ENCODE measurements around the gene STKLD1.

Gene STKLD1

DNA sequence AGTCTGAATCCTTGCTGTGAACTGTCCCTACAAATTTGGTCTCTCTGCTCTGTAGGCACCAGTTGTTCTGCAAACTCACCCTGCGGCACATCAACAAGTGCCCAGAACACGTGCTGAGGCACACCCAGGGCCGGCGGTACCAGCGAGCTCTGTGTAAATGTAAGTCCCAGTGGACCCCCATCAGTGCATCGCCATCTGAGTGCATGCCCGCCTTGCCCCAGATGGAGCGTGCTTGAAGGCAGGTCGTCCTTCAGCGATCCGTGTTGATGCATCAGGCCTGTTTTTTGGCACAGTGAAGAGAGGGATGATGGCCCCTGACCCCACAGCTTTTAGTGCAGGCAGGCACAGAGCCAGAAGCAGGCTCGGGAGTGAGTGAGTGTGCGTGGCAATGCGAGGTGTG lies 18.5 kb upstream of the STKLD1 start:
- ChIA-PET POLR2A (interaction anchor here (1.0 to 6.6 kb wide), 7 partner anchors 9 to 102 kb away, joined by 3 to 89 read pairs (median 5); partner anchors contain the start of genes MED22 and RPL7A), CTCF (interaction anchor here (0.5 to 2.7 kb wide), 10 partner anchors 18 to 574 kb away, joined by 3 to 13 read pairs (median 4); partner anchors contain the start of gene CACFD1)
- H3K9me3 ChIP-seq (ENCODE audit: control insufficient read depth, insufficient read depth, low read depth, low read length): no peaks in the 10 kb centered on the region
- no peak overlapping the region for H3K4me3 ChIP-seq (ENCODE audit: low read depth, low read length)
- H3K4me1 ChIP-seq (ENCODE audit: control insufficient read depth, insufficient read depth, low read length): no peaks in the 10 kb centered on the region
- H3K36me3 ChIP-seq (ENCODE audit: control insufficient read depth in 2 of 2, insufficient read depth in 1 of 2, low read length in 2 of 2): peaks cover 3 to 76% of the 10 kb centered on the region in 2 experiments; a peak in 2 of 3 replicates
- TF ChIP-seq, protein P1, sequence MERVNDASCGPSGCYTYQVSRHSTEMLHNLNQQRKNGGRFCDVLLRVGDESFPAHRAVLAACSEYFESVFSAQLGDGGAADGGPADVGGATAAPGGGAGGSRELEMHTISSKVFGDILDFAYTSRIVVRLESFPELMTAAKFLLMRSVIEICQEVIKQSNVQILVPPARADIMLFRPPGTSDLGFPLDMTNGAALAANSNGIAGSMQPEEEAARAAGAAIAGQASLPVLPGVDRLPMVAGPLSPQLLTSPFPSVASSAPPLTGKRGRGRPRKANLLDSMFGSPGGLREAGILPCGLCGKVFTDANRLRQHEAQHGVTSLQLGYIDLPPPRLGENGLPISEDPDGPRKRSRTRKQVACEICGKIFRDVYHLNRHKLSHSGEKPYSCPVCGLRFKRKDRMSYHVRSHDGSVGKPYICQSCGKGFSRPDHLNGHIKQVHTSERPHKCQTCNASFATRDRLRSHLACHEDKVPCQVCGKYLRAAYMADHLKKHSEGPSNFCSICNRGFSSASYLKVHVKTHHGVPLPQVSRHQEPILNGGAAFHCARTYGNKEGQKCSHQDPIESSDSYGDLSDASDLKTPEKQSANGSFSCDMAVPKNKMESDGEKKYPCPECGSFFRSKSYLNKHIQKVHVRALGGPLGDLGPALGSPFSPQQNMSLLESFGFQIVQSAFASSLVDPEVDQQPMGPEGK (tag by site-specific recombination; IDR thresholded peaks at IDR 0.05): no peak
- TF ChIP-seq SCRT2 (tag by site-specific recombination; IDR thresholded peaks at IDR 0.05) (peak; percentile 83), GLIS2 (tag by site-specific recombination; IDR thresholded peaks at IDR 0.05) (no peak), ZNF354C (tag by site-specific recombination; IDR thresholded peaks at IDR 0.05; ENCODE audit: borderline replicate concordance, low read depth) (no peak), KLF8 (tag by site-specific recombination; IDR thresholded peaks at IDR 0.05) (no peak)
- TF ChIP-seq, protein P2, sequence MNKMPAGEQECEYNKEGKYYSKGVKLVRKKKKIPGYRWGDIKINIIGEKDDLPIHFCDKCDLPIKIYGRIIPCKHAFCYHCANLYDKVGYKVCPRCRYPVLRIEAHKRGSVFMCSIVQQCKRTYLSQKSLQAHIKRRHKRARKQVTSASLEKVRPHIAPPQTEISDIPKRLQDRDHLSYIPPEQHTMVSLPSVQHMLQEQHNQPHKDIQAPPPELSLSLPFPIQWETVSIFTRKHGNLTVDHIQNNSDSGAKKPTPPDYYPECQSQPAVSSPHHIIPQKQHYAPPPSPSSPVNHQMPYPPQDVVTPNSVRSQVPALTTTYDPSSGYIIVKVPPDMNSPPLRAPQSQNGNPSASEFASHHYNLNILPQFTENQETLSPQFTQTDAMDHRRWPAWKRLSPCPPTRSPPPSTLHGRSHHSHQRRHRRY (tag by site-specific recombination; IDR thresholded peaks at IDR 0.05): no peak
- no peak overlapping the region for H3K27ac ChIP-seq (ENCODE audit: extremely low read depth, low read depth, low read length)

DNA sequence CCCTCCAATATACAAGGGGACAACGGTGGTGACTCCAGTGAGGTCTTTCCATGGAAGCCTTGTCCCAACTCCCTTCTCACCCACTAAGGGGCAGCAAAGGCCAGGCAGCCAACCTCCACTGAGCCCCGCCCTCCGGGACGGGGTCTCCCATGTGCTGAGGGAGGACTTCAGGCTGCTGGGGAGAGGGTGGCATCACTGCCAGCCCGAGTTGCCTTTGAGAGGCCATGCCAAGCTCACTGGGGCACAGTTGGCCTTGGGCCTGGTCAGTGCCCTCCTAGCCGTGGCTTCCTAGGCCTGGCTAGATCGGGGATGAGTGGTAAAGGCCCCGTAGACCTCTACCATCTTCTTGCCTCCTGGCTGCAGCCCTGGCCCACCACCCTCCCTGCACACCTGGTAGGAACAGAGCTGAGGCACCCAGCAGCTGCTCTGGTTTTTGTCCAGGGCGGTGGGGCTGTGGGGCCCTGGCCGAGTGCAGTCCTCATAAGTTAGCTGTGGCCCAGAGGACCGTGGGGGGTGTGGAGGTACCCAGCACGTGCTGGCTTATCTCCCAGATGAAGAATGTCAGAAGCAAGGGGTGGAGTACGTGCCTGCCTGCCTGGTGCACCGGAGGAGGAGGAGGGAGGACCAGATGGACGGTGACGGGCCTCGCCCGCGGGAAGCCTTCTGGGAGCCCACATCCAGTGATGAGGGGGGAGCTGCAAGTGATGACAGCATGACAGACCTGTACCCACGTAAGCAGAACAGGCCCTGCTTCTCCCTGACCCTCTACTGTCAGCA lies 16.6 kb upstream of the STKLD1 start:
- Histone ChIP-seq H3K9me3 (ENCODE audit: control insufficient read depth, insufficient read depth, low read depth, low read length) (no peaks in the 10 kb centered on the region), H3K27ac (ENCODE audit: extremely low read depth, low read depth, low read length) (no peak overlapping the region), H3K4me3 (ENCODE audit: low read depth, low read length) (no peak overlapping the region), H3K4me1 (ENCODE audit: control insufficient read depth, insufficient read depth, low read length) (no peaks in the 10 kb centered on the region), H3K36me3 (ENCODE audit: control insufficient read depth in 2 of 2, insufficient read depth in 1 of 2, low read length in 2 of 2) (peaks cover 3 to 74% of the 10 kb centered on the region in 2 experiments; a peak in 2 of 3 replicates)
- ChIA-PET CTCF (interaction anchor here (0.7 to 1.8 kb wide), 12 partner anchors 9 to 965 kb away, joined by 3 to 8 read pairs (median 4); no protein-coding TSS in a partner anchor), POLR2A (interaction anchor here (0.6 to 6.6 kb wide), 7 partner anchors 11 to 607 kb away, joined by 3 to 89 read pairs (median 3); partner anchors contain the start of genes MED22 and RPL7A)
- TF ChIP-seq ZNF350 (tag by site-specific recombination; IDR thresholded peaks at IDR 0.05) (no peak), SCRT1 (tag by site-specific recombination; IDR thresholded peaks at IDR 0.05; ENCODE audit: borderline replicate concordance) (no peak), ZNF677 (tag by site-specific recombination; IDR thresholded peaks at IDR 0.05) (no peak), HOXA7 (CRISPR knock-in tag; IDR thresholded peaks at IDR 0.05; ENCODE audit: borderline replicate concordance) (no peak), ZNF404 (tag by site-specific recombination; IDR thresholded peaks at IDR 0.05) (no peak), ZSCAN16 (tag by site-specific recombination; IDR thresholded peaks at IDR 0.05) (no peak), ZNF596 (tag by site-specific recombination; IDR thresholded peaks at IDR 0.05) (no peak), ZNF223 (tag by site-specific recombination; IDR thresholded peaks at IDR 0.05) (no peak)
- TF ChIP-seq, protein P1 (tag by site-specific recombination; IDR thresholded peaks at IDR 0.05): 0 out of 2 replicates have a peak, but pooled peaks have one; percentile 13
- TF ChIP-seq, protein P3, sequence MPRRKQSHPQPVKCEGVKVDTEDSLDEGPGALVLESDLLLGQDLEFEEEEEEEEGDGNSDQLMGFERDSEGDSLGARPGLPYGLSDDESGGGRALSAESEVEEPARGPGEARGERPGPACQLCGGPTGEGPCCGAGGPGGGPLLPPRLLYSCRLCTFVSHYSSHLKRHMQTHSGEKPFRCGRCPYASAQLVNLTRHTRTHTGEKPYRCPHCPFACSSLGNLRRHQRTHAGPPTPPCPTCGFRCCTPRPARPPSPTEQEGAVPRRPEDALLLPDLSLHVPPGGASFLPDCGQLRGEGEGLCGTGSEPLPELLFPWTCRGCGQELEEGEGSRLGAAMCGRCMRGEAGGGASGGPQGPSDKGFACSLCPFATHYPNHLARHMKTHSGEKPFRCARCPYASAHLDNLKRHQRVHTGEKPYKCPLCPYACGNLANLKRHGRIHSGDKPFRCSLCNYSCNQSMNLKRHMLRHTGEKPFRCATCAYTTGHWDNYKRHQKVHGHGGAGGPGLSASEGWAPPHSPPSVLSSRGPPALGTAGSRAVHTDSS (tag by site-specific recombination; IDR thresholded peaks at IDR 0.05): no peak
- TF ChIP-seq, protein P4, sequence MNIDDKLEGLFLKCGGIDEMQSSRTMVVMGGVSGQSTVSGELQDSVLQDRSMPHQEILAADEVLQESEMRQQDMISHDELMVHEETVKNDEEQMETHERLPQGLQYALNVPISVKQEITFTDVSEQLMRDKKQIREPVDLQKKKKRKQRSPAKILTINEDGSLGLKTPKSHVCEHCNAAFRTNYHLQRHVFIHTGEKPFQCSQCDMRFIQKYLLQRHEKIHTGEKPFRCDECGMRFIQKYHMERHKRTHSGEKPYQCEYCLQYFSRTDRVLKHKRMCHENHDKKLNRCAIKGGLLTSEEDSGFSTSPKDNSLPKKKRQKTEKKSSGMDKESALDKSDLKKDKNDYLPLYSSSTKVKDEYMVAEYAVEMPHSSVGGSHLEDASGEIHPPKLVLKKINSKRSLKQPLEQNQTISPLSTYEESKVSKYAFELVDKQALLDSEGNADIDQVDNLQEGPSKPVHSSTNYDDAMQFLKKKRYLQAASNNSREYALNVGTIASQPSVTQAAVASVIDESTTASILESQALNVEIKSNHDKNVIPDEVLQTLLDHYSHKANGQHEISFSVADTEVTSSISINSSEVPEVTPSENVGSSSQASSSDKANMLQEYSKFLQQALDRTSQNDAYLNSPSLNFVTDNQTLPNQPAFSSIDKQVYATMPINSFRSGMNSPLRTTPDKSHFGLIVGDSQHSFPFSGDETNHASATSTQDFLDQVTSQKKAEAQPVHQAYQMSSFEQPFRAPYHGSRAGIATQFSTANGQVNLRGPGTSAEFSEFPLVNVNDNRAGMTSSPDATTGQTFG (tag by site-specific recombination; IDR thresholded peaks at IDR 0.05; ENCODE audit: borderline replicate concordance): no peak
- TF ChIP-seq, protein P5, sequence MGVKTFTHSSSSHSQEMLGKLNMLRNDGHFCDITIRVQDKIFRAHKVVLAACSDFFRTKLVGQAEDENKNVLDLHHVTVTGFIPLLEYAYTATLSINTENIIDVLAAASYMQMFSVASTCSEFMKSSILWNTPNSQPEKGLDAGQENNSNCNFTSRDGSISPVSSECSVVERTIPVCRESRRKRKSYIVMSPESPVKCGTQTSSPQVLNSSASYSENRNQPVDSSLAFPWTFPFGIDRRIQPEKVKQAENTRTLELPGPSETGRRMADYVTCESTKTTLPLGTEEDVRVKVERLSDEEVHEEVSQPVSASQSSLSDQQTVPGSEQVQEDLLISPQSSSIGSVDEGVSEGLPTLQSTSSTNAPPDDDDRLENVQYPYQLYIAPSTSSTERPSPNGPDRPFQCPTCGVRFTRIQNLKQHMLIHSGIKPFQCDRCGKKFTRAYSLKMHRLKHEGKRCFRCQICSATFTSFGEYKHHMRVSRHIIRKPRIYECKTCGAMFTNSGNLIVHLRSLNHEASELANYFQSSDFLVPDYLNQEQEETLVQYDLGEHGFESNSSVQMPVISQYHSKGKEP (tag by site-specific recombination; IDR thresholded peaks at IDR 0.05): no peak
- TF ChIP-seq, protein P6, sequence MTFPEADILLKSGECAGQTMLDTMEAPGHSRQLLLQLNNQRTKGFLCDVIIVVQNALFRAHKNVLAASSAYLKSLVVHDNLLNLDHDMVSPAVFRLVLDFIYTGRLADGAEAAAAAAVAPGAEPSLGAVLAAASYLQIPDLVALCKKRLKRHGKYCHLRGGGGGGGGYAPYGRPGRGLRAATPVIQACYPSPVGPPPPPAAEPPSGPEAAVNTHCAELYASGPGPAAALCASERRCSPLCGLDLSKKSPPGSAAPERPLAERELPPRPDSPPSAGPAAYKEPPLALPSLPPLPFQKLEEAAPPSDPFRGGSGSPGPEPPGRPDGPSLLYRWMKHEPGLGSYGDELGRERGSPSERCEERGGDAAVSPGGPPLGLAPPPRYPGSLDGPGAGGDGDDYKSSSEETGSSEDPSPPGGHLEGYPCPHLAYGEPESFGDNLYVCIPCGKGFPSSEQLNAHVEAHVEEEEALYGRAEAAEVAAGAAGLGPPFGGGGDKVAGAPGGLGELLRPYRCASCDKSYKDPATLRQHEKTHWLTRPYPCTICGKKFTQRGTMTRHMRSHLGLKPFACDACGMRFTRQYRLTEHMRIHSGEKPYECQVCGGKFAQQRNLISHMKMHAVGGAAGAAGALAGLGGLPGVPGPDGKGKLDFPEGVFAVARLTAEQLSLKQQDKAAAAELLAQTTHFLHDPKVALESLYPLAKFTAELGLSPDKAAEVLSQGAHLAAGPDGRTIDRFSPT (tag by site-specific recombination; IDR thresholded peaks at IDR 0.05): 0 out of 2 replicates have a peak, but pooled peaks have one; percentile 26
